Pancreas (tissue), 10 donors: ENCODE results near the gene CCBE1. TPM values are rescaled to one million over a fixed set of nuclear protein-coding genes. Genes with fewer than 3 reads are reported as not detected.

ENCODE experiments used
- ATAC-seq, 4 donors: fragments of 200-7000 bp; cut with Tn5 transposase; one replicate each; pipeline versions ENCODE4 v1.8.0 to v1.9.1; 2020; ENCODE audit warnings: mild to moderate bottlenecking in 4 of 4, moderate library complexity in 4 of 4
- DNase-seq, 6 donors: peaks; one replicate each; pipeline ENCODE4 v3.0.0-alpha.2; 2020
- FAIRE-seq: peaks from 2 replicates; lab custom pipeline; 2012; peaks lifted over from hg19 to GRCh38; lab: Jason Lieb, UNC
- H3K27ac ChIP-seq, 4 donors: fragments of 200-600 bp; sonication (generic); 1 replicate in 3 of 4; 2 replicates in 1 of 4; pipeline versions ENCODE4 v1.5.0 to v1.8.0; 2020
- H3K27me3 ChIP-seq, 4 donors: fragments of 200-600 bp; one replicate each; pipeline ENCODE4 v1.8.0; 2021
- H3K36me3 ChIP-seq, 3 donors: fragments of 200-600 bp; sonication (generic) in 1 of 3; one replicate each; pipeline versions ENCODE4 v1.5.0 to v1.8.0; 2020 to 2021
- H3K4me1 ChIP-seq, 3 donors: fragments of 200-600 bp; one replicate each; pipeline ENCODE4 v1.8.0; 2021
- H3K4me3 ChIP-seq, 4 donors: fragments of 200-600 bp; sonication (generic) in 2 of 4; one replicate each; pipeline versions ENCODE4 v1.5.0 to v1.8.0; 2020 to 2021
- H3K9me3 ChIP-seq, 4 donors: fragments of 200-600 bp; one replicate each; pipeline ENCODE4 v1.8.0; 2021
- CTCF ChIP-seq, 4 donors: fragments of 200-600 bp; sonication (generic) in 3 of 4; IDR thresholded peaks; one replicate each; pipeline versions ENCODE4 v1.5.0 to v1.8.0; 2021; ENCODE audit warnings: antibody characterized with exemption in 4 of 4
- WGBS, 2 donors: extraction: QIAGEN DNeasy Blood & Tissue Kit; methylation state at CpG; one replicate each; pipeline ENCODE4 v1.1.7; 2013; 5-methylcytosine and 5-hydroxymethylcytosine counted together
- intact Hi-C, 3 donors: fragments of 100-400 bp; cut with DNase I; formaldehyde crosslinking; loops; one replicate each; pipeline versions ENCODE4 v1.11.1 to v1.14.2; 2022
- polyA plus RNA-seq, 2 donors: library from polyadenylated mRNA; stranded (reverse); fragments of 200-250 nt; gene quantifications; one replicate each; pipeline ENCODE4 v1.2.3, GENCODE V29; 2013
- total RNA-seq, 6 donors: library from RNA; stranded (reverse); fragmentation: NEBNext Ultra II Directional in 4 of 6; extraction: Animal tissue kit (Norgen Biotek cat#: 25700) in 4 of 6; gene quantifications; one replicate each; pipeline versions ENCODE4 v1.2.1 to v1.2.4, GENCODE V29; 2021 to 2023
- donor health status: healthy with polysubstance abuse.
- donor health status: DM: no; HTN: no; CAD: no; lungs with moderate emphysema.
- donor health status: DM: no; HTN: no; CAD: no.
- donor health status: control.
- donor health status: control.
- donor health status: Bipolar disorder and iron deficiency.
- donor health status: DM: yes; HTN: yes; CAD: no.
- donor health status: DM: no; HTN: no; CAD: no.
- donor health status: DM: no; HTN: no; CAD: no.
- donor health status: DM: yes; HTN: yes; CAD: no.

The CCBE1 gene
- total and polyA plus RNA-seq, 8 donors, result 0.08 to 1.5 (median 0.59) TPM

- no peak for FAIRE-seq
Observed at GRCh38 chr18:59663096-59663495, 34.1 kb downstream of the CCBE1 start.

GRCh38 chr18:59661891-59662701, 35.1 kb downstream of the CCBE1 start:
- Histone ChIP-seq H3K27me3 (no peaks in the 10 kb centered on the region), H3K4me1 (no peaks in the 10 kb centered on the region), H3K36me3 (no peaks in the 10 kb centered on the region), H3K27ac (no peak overlapping the region), H3K9me3 (no peaks in the 10 kb centered on the region), H3K4me3 (no peak overlapping the region)
- no peak for TF ChIP-seq CTCF (IDR thresholded peaks at IDR 0.05)
- WGBS, 2 donors, result 10 to 19% methylated on average over 2 of the region's 2 CpGs
- no peak for DNase-seq
- intact Hi-C loops, result no loop called here
- FAIRE-seq, result no peak
- no peak for ATAC-seq

More at GRCh38 chr18:59663096-59663495, 34.1 kb downstream of the CCBE1 start:
- H3K9me3 ChIP-seq, result no peaks in the 10 kb centered on the region
- TF ChIP-seq CTCF (IDR thresholded peaks at IDR 0.05), result no peak
- no peak overlapping the region for H3K4me3 ChIP-seq
- no peak for DNase-seq
- ATAC-seq, result no peak
- H3K36me3 ChIP-seq, result no peaks in the 10 kb centered on the region
- 94 to 97% methylated on average over 1 of the region's 1 CpG for WGBS, 2 donors
- H3K27me3 ChIP-seq, result no peaks in the 10 kb centered on the region
- no peaks in the 10 kb centered on the region for H3K4me1 ChIP-seq
- intact Hi-C loops, result no loop called here
- H3K27ac ChIP-seq, result no peak overlapping the region

- intact Hi-C loops, result no loop called here
- no peaks in the 10 kb centered on the region for H3K27me3 ChIP-seq
- 55 to 63% methylated on average over 8 of the region's 8 CpGs for WGBS, 2 donors
- H3K27ac ChIP-seq, result no peak overlapping the region
- ATAC-seq (no peak), DNase-seq (no peak), FAIRE-seq (no peak)
- no peak overlapping the region for H3K4me3 ChIP-seq
- no peaks in the 10 kb centered on the region for H3K4me1 ChIP-seq
- H3K9me3 ChIP-seq, result no peaks in the 10 kb centered on the region
- no peak for TF ChIP-seq CTCF (IDR thresholded peaks at IDR 0.05)
- no peaks in the 10 kb centered on the region for H3K36me3 ChIP-seq
Observed at GRCh38 chr18:59660786-59661743, 36.2 kb downstream of the CCBE1 start.

GRCh38 chr18:59660366-59660765, 36.9 kb downstream of the CCBE1 start:
- no peak overlapping the region for H3K4me3 ChIP-seq
- no peak overlapping the region for H3K27ac ChIP-seq
- WGBS, 2 donors, result 63 to 71% methylated on average over 4 of the region's 4 CpGs
- no peaks in the 10 kb centered on the region for H3K4me1 ChIP-seq
- DNase-seq (no peak), FAIRE-seq (no peak), ATAC-seq (no peak)
- no peaks in the 10 kb centered on the region for H3K36me3 ChIP-seq
- TF ChIP-seq CTCF (IDR thresholded peaks at IDR 0.05), result no peak
- H3K9me3 ChIP-seq, result no peaks in the 10 kb centered on the region
- no peaks in the 10 kb centered on the region for H3K27me3 ChIP-seq
- intact Hi-C loops, result no loop called here
